ENCODE results near the gene EGLN3.
"Not testable (repeated sequence)": the region's sequence is repeated elsewhere in the genome, so short reads cannot be mapped to it uniquely, and the experiment has no call there.

Gene EGLN3

DNA sequence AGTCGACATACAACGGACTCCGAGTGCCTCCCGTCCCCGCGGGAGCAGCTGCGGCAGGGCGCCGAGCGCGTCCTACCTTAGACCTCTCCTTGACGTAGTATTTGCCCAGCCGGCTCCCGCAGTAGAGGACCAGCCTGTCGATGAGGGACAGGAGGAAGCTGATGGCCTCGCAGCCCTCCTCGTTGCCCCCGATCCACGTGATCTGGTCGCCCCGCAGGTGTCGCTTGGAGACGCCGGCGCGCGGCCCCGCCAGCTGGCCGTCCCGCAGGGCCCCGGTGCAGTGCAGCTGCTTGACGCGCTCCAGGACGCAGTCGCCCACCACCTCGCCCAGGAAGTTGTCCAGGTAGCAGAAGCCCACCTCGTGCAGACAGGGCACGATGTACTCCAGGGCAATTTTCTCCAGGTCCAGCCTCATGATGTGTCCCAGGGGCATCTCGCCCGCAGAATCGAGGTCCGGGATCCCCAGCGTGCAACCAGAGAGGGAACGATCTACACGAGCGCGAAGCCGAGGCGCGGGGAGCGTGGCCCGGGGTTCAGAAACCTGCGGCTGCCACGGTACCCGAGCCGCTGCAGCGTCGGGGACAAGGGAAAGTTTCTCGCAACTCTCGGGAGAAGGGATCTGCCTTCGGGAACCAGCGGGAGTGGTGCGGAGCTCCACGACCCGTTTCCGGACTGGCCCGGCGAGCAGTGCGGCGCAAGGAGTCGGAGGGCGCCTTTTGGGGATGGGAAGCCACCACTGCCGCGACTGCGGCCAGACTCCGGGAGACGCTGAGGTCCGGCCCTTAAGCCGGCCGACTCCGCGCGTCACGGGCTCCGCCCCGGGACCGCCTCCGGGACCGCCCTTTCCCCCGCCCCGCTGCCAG, at the start of gene EGLN3:
Gene EGLN3 (minus strand): TSS at position 755 of the 863 bp plus-strand sequence. CDS start 322 bp downstream, at position 433.
- peak; percentile 59 for DNase-seq

DNA sequence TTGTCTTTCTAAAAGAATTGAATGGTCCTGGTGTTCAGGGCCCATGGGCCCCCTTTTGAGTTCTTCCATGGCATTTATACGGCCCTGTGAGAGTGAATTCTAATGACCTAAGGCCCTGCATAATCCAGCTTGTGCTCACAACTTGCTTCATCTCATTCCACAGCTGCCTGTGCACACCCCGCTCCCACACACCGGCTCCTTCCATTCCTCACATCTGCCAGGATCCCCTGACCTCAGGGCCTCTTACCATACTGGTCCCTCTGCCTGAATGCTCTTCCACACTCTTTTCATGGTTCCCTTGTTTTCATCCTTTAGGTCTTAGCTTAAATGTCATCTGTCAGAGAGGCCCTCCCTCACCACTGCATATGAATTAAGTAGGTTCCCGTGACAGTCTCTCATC, 49.5 kb upstream of the EGLN3 start:
- no peak for DNase-seq

DNA sequence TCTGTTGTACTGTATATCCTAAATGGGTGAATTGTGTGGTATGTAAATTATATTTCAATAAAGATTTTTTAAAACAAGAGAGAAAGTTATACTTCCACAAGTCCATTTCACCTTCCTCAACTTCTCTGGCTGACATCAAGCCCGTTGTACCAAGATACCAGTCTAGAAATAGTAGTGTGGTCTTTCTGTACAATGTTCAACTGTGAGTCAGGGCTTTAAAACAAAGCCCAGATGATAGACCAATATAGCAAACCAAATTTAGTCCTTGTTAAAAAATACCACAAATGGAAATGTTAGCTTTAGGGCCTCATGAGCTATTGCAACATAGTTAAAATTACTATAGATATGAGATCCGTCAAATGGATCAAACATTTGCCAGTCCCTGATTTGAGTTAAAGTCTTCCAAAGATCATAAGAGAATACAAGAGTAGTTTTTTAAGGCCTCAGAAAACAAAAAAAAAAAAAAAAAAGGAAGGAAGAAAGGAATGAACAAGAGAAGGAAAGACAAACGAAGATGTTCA, 49.0 kb upstream of the EGLN3 start:
- no peak for DNase-seq

DNA sequence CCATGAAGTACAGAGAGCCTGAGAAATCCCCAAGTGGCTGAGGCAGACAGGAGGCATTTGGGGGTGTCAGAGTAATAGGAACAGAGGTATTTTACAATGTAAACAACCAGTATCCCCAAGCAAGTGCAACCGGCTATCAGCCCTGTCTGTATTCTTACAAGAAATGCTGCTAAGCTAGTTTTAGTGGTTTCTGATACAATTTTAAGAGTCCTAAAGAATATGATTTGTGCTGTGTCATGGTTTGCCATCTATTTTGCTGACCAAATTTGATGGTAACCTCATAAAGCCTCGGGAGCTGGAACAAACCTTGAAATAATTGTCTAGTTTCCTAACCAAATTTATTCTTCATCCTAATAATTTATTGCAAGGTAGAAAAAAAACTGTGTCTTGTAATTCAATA, 46.7 kb upstream of the EGLN3 start:
- no peak for DNase-seq

DNA sequence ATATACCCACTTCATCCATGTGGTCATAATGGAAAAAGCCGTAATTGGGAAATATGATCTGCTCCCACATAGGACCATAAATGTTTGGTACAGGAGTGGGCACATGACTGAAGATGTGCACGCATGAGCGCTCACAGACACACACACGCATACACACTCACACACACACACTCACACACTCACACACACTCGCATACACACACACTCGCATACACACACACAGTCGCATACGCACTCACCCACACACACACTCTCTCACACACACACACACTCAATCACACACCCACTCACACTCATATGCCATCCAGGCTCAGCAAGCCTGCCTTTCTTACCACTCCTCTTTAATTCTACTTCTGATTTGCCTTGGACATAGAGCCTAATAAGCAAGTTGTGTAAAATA, 45.6 kb upstream of the EGLN3 start:
- DNase-seq = no peak

DNA sequence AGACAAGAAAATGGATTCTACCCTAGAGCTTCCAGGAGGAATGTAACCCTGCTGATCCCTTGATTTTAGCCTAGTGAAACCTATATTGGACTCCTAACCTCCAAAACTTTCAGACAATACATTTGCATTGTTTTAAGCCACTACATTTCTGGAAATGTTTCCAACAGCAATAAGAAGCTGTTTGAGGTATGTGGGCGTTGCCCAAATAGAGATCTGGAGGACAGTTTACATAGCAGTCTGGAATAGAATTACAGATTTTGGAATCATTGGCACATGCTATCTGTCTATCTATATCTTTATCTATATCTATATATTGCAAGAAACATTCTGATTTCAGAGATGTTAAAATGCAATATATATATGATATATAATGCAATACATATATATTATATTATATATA, 42.4 kb upstream of the EGLN3 start:
- no peak for DNase-seq

DNA sequence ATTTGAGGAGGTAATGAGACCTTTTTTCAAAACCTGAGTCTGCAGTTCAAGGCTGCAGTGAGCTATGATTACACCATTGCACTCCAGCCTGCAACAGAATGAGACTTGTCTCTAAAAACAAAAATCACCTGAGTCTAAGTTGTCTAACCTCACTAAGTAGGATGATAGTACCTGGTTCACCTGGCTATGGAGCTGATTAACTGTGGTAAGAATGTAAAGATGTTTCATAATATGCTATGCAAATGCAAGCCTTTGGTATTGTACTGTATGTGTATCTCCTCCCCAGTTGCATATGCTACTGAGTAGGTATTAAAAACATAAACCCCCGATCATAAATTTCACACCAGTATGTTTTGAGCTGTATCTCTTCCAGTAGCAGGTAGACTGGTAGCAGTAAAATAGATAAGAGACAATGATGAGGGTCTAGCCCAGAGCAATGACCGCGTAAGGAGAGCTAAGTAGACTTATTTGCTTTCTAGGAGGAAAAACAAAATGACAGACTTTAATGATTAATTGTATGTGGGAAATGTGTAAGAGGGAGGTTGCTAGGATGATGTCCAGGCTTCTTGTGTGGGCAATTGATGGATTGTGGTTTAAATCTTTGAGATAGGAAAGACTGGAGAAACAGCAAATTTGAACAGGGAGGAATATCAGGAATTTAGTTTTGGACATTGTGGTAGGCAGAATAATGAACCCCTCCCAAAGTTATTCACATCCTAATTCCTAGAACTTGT, 41.6 kb upstream of the EGLN3 start:
- DNase-seq = peak; percentile 41

DNA sequence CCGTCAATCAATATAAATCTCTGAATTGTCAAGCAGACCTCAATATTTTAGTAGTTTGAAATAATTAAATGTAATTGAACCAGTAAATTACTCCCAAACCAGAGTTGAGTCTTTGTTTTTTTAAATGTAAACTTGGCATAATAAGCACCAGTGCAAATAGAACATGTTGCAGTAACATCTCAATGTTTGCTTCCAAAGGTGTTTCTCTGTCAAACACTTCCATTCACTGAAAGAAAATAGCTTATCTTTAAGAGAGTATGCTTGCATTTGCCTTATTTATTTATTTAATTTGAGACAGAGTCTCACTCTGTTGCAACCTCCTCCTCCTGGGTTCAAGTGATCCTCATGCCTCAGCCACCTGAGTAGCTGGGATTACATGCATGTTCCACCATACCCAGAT, 39.9 kb upstream of the EGLN3 start:
- no peak for DNase-seq

DNA sequence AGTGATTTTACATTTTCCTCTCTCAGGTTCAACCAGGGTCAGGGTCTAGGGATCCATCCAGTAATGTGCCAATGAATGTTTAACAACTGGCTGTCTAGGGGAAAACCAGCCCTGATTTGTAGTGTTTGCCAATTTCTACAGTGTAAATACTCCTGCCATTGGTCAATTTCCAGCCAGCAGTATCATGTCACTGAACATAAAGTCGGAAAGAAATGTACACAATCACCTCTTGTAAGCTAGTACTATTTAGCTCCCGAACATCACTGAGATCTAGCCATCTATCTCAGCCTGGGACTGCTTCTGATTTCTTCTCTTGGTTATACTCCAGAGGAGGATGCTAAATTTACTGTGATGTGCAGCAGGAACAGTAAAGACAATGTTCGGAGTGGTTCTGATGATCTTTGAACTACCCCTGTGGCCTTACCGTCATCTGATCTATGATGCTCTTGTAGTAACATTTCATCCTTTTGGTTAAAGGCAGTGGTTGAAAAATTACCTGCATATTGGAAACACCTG, 36.7 kb upstream of the EGLN3 start:
- no peak for DNase-seq

DNA sequence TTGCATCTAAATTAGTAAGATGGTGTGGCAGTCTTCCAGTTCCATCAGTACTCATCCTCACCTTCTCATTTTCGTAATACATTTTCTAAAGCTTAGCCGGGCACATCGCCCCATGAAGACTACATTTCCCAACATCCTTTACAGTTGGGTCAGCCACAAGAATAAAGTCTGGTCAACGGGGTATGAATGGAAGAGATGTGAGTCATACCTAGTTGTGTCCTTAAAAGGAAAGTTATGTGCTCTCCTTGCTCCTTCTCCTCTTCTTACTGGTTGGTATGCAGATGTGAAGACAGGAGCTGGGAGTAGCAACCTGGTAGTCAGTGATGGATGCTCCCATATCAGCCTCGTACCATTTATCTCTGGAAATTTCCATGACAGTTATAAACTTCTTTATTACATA, 35.9 kb upstream of the EGLN3 start:
- peak; percentile 98 for DNase-seq

DNA sequence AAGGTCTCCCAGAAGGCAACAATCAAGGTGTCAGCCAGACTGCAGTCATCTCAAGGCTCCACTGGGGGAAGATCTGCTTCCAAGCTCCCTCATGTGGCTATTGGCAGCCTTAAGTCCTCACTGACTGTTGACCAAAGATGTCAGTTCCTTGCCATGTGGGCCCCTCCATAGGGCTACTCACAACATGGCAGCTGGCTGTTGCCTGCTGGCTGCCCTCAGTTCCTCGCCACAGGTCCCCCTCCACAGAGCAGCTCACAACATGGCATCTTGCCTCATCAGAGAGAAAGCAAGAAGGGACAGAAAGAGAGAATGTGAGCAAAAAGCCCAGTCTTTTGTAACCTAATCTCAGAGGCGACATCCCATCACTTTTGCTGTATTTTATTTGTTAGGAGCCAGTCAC, 34.4 kb upstream of the EGLN3 start:
- DNase-seq = no peak

DNA sequence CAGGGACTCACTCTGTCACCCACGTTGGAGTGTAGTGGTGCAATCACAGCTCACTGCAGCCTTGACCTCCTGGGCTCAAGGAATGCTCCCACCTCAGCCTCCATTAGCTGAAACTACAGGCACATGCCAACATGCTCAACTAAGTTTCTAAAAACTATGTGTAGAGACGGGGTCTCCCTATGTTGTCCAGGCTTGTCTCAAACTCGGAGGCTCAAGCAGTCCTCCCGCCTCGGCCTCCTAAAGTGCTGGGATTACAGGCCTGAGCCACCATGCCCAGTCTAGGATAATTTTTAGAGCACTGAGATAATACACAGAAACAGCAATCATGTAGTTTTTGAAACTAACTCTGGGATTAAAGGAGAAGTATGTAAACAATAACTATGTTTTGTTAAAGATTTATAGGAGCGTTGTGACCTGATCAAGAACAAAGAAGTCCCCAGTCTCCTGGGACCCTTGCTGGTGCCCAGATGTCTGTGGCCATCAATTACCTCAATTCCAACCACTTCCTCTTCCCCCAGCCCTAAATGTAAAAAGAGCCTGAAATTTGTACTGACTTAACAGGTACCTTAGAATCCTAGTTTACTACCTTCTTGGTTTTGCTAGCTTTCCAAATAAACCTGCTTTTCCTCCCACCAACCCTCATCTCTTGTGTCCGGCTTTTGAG, 28.9 kb upstream of the EGLN3 start:
- no peak for DNase-seq

DNA sequence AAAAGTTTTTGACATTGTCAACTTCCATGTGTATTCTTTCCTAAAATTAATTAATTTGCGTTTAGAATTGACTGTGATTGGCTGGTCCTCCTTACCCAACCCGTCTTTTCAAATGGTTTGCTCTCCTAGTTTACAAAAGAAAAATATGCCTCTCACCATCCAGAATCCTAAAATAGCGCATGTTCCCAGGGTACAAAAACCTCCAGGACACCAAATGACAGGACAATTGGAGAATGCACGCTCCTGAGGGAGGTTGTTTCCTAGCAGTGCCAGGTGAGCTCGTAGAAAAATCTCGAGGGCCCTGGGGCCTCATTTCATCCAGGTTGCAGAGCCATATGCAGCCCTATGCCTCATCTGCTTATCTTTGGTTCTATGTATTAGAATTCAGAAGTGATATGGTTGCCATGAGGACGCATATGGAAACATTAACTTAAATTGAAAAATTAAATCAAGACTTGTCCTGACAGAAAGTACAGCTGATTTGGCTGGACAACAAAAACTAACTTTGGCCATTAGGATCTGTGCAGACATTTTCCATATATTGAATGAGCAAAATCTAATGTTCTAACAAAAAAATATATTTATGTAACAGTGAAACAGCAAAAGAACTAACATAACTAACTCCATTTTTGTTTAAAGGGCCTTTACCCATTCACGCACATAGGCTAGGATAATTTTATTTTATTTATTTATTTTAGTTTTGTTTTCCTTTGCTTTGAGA, 28.2 kb upstream of the EGLN3 start:
- DNase-seq = no peak

DNA sequence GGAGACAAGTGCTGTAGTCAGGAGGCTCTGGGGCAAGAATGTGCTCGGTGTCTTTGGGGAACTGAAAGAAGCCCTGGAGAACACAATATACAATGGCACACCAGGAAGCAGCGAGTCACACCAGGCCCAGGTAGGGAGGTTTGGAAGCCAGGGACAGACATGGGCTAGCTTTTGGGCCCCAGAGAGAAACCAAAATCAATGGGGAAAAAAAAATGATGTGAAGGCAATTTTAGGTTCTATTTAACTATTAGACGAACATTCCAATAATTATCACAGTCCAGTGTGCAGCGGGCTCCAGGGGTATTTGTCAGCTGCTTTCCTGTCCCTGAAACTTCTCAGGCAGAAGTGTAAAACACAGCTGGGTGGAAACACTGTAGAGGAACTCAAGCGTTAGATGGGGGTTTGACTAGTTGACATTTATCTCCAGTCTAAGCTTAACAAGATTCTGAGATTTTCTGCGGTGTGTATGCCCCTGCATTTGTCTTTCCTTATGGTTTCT, 21.8 kb upstream of the EGLN3 start:
- DNase-seq = no peak

DNA sequence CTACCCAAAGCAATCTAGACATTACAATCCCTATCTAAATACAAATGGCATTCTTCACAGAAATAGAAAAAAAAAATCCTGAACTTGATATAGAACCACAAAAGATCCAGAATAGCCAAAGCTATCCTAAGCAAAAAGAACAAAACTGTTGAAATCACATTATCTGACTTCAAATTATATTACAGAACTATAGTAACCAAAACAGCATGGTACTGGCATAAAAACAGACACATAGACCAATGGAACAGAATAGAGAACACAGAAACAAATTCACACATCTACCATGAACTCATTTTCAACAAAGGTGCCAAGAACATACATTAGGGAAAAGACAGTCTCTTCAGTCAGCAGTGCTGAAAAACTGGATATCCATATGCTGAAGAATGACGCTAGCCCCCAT, 19.0 kb upstream of the EGLN3 start:
- not testable (repeated sequence) for DNase-seq

DNA sequence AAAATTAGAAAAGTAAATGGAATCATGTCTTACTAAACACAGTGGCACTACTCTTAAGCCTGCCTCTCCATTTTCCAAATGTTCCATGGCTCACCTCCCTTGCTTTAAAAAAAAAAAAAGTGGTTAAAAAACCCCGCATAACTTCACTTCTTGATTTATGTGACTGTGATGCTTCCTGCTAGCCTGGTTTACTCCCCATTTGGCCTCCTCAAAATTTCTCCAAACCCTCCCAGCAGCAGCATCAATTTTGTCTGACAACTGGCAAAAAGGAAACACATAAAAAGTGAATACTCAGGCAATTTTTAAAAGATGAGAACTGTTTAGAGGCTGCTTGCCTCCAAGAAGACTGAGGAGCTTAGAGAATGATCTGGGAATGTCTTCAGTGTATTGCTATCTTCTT, 17.8 kb upstream of the EGLN3 start:
- DNase-seq = no peak

DNA sequence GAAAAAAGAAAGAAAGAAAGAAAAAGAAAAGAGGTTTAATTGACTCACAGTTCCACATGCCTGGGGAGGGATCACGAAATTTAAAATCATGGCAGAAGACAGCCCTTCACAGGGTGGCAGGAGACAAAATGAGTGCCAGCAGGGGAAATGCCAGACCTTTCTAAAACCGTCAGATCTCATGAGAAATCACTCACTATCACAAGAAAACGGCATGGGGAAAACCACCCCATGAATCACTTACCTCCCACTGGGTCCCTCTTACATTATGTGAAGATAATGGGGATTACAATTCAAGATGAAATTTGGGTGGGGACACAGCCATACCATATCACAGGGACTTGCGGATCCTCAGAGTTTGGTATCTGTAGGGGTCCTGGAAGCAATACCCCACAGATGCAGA, 16.3 kb upstream of the EGLN3 start:
- DNase-seq = no peak

DNA sequence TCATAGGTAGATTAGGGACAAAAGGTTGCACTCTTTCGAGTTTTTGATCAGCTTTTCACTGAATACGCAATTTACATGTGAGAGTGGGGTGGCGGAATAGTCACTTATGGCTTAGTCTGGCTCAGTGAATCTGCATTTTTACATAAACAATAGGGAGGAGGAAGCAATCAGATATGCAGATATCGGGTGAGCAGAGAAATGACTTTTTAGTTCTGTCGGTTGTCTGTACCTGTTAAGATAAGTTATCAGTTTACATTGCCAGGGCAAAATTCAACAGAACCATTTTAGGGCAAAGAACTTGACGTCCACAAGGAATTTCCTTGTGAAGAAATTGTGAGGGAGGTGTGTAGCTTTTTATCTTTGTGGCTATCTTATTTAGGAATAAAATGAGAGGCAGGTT, 15.4 kb upstream of the EGLN3 start:
- no peak for DNase-seq

DNA sequence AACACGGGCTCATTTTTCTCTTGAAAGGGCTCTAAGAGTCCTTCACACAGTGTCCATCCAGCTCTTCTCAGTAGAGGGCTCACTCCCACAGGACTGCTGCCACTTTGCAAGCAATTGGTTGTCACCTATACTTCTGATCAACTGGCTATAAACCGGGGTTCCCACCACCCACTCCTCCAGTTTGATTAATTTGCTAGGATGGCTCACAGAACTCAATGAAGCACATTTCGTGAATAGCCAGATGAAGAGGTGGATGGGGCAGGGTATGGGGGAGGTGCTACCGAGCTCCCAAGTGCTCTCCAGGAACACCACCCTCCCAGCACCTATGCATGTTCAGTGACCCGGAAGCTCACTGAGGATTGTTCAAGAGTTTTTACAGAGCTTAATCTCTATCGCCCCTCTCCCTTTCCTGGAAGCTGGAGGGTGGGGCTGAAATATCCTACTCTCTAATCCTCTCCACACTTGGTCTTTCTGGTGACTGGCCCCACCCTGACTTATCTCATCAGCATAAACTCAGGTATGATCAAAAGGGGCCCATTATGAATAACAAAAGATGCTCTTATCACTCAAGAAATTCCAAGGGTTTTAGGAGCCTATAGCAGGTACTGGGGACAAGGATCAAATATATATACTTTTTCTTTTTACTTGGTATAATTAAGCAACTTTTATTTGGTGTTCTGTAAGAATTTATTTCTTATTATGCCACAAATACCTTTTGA, 13.9 kb upstream of the EGLN3 start:
- DNase-seq = no peak

DNA sequence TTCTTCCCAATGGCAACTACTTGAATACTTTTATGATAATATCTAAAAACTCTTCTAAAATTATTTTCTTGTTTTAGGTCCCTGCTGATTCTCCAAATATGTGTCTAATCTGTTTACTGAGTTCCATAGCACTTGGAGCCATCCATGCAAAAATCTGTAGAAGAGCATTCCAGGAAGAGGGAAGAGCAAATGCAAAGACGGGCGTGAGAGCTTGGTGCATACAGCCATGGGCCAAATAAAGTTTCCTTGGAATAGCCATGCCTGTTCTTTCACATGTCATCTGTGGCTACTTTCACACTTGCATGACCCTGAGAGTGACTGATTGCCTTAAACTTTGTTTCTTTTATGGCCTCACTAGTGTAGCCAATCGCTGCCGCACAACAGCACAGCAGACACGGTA, 13.0 kb upstream of the EGLN3 start:
- no peak for DNase-seq

DNA sequence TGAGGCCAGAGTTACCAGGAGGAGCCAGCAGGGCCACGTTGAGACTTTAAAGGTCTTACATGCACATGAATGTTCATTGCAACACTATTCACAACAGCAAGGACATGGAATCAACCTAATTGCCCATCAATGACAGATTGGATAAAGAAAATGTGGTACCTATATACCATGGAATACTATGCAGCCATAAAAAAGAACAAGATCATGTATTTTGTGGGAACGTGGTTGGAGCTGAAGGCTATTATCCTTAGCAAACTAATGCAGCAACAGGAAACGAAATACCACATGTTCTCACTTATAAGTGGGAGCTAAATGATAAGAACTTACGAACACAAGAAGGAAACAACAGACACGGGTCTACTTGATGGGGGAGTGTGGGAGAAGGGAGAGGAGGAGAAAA, 11.6 kb upstream of the EGLN3 start:
- not testable (repeated sequence) for DNase-seq

DNA sequence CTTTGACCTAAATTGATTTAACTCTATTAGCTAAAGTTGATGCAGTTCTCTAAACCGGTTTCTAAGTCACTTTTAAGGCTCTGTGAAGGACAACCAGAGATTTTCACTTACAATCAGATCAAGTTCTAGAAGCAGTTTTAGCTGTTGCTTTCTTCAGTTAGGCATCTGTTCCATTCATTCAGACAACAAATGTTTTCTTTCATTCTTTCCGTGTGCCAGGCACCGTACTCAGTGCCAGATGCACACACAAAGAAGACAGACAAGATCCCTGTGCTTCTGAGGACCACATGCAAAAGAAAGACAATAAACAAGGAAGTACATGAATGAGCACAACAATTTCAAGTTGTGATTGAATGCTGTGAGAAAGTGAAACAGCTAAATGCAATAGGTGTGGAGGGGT, 11.1 kb upstream of the EGLN3 start:
- no peak for DNase-seq

Measured in NCI-H226 (cell line).